HEK293T (cell line): ENCODE measurements around the gene MEI1.

Experiments
- HDGF ChIP-seq: fragments of 450-650 bp; IDR thresholded peaks from 2 replicates; pipeline ENCODE4 v1.6.1; 2017; ENCODE audit warnings: antibody characterized with exemption, borderline replicate concordance
- SP1 ChIP-seq: fragments of 450-650 bp; IDR thresholded peaks from 2 replicates; pipeline ENCODE4 v1.6.1; 2017

- TF ChIP-seq HDGF, result no peak
- TF ChIP-seq SP1, result no peak
Observed at GRCh38 chr22:41825376-41825775, 126.1 kb downstream of the MEI1 start.
